ENCODE data around the gene QRICH2.

- TF ChIP-seq POLR2A (IDR thresholded peaks at IDR 0.05) (no peak), CTCF (IDR thresholded peaks at IDR 0.05) (no peak)
Measured at GRCh38 chr17:76241204-76241538, 66.9 kb downstream of the QRICH2 start.
